ENCODE data around the gene GET4. TPM values are rescaled to one million over a fixed set of nuclear protein-coding genes. Genes with fewer than 3 reads are reported as not detected.

Gene GET4
- total and polyA plus RNA-seq, 10 of the 15 experiments (the other 5 are each of a cell fraction or from before 2014, with no cell fraction given): 0.66 to 73.8 (median 34.0) TPM

DNA sequence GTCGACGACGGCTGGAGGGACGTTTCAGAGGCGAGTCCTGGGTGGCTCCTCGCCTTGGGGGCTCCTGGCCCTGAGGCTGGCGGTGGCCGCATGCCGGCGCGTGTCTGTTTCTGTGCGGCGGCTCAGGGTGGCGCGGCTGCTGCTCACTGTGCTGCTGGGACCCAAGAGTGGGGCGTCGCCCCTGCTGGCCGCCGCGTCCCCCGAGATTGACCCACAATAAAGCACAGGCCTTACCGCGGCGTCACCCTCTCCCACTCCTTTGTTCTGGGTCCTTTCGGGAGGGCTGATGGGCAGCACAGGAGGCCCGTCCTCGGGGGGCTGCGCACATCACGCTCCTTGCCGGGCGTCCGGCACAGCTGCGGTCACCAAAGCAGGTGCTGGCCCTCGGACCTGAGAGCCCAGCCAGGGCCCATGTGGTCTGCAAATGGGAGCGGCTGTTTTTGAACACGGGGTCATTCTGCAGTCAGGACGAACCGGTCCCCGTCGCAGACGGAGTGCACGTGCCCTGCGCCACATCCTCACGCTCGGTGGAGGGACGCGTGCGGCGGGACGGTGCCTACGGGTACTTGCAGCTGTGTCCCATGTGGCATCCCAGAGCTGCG is 19.2 kb downstream of the GET4 start (continued):
- TF ChIP-seq SRF (IDR thresholded peaks at IDR 0.05; ENCODE audit: low read depth in 2 of 2, low read length in 2 of 2) (no peak), POLR2AphosphoS5 (IDR thresholded peaks at IDR 0.05; ENCODE audit: low read length) (0 out of 2 replicates have a peak, but pooled peaks have one; percentile 23), POLR2A (IDR thresholded peaks at IDR 0.05; ENCODE audit: low read depth, low read length) (peak; percentile 40), MYC (IDR thresholded peaks at IDR 0.05; ENCODE audit: insufficient read depth, insufficient read length, insufficient replicate concordance, low read length, severe bottlenecking) (no peak), FOXK2 (IDR thresholded peaks at IDR 0.05) (no peak), FOS (IDR thresholded peaks at IDR 0.05; ENCODE audit: borderline replicate concordance, extremely low read depth, insufficient read length) (no peak)

DNA sequence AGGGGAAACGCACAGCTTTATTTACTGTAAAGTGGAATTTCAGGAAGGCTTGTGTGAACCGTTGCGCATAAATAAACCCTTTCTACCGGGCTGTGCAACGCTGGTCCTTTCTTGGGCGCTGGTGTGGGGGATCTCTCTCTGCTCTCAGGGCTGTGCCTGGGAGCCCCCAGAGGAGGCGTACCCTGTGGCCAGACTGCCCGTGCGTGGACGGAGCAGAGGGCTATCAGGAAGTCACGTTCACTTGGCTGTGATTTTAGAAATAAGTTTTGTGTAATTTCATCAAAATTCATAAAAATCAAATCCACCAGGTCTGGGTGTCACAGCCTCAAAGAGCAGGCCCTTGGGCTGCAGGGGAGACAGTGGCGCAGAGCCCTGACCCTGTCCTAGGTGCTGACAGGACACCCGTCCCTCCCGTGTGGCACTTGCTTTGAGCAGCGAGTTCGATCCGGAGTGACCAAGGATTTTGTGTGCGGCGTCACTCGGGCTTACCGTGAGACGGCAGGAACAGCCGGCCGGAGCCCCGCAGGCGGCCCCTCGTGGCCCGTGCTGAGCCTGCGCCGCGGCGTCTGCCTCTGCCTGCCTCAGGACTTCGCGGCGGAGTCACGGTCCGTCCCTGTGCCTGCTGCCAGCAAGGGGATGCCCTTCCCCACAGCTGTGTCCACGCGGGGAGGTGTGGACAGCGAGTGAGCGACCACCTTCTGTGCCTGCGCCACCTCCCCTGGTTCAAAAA is 20.2 kb downstream of the GET4 start:
- no peak overlapping the region for H3K4me2 ChIP-seq (ENCODE audit: control insufficient read depth, insufficient read depth)
- H3K9me3 ChIP-seq (replicated peaks; ENCODE audit: control insufficient read depth, insufficient read depth, low read length): no peaks in the 10 kb centered on the region; the same call in 2 of the 3 replicates
- ATAC-seq (no peak), DNase-seq (ENCODE audit: low read depth, low spot score) (no peak), FAIRE-seq (no peak)
- ChIA-PET RAD21 (ENCODE audit: unreplicated experiment) (no interaction called here), CTCF (no interaction called here), SMC1A (ENCODE audit: uncharacterized antibody, unreplicated experiment) (no interaction called here), POLR2A (interaction anchor here (0.6 kb wide), 1 partner anchor 593 kb away, joined by 3 read pairs; no protein-coding TSS in a partner anchor)
- no peaks in the 10 kb centered on the region for H3K79me2 ChIP-seq (ENCODE audit: control insufficient read depth, insufficient read depth, low read length)
- TF ChIP-seq, protein P1, sequence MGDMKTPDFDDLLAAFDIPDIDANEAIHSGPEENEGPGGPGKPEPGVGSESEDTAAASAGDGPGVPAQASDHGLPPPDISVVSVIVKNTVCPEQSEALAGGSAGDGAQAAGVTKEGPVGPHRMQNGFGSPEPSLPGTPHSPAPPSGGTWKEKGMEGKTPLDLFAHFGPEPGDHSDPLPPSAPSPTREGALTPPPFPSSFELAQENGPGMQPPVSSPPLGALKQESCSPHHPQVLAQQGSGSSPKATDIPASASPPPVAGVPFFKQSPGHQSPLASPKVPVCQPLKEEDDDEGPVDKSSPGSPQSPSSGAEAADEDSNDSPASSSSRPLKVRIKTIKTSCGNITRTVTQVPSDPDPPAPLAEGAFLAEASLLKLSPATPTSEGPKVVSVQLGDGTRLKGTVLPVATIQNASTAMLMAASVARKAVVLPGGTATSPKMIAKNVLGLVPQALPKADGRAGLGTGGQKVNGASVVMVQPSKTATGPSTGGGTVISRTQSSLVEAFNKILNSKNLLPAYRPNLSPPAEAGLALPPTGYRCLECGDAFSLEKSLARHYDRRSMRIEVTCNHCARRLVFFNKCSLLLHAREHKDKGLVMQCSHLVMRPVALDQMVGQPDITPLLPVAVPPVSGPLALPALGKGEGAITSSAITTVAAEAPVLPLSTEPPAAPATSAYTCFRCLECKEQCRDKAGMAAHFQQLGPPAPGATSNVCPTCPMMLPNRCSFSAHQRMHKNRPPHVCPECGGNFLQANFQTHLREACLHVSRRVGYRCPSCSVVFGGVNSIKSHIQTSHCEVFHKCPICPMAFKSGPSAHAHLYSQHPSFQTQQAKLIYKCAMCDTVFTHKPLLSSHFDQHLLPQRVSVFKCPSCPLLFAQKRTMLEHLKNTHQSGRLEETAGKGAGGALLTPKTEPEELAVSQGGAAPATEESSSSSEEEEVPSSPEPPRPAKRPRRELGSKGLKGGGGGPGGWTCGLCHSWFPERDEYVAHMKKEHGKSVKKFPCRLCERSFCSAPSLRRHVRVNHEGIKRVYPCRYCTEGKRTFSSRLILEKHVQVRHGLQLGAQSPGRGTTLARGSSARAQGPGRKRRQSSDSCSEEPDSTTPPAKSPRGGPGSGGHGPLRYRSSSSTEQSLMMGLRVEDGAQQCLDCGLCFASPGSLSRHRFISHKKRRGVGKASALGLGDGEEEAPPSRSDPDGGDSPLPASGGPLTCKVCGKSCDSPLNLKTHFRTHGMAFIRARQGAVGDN (IDR thresholded peaks at IDR 0.05): no peak
- TF ChIP-seq, protein P2, sequence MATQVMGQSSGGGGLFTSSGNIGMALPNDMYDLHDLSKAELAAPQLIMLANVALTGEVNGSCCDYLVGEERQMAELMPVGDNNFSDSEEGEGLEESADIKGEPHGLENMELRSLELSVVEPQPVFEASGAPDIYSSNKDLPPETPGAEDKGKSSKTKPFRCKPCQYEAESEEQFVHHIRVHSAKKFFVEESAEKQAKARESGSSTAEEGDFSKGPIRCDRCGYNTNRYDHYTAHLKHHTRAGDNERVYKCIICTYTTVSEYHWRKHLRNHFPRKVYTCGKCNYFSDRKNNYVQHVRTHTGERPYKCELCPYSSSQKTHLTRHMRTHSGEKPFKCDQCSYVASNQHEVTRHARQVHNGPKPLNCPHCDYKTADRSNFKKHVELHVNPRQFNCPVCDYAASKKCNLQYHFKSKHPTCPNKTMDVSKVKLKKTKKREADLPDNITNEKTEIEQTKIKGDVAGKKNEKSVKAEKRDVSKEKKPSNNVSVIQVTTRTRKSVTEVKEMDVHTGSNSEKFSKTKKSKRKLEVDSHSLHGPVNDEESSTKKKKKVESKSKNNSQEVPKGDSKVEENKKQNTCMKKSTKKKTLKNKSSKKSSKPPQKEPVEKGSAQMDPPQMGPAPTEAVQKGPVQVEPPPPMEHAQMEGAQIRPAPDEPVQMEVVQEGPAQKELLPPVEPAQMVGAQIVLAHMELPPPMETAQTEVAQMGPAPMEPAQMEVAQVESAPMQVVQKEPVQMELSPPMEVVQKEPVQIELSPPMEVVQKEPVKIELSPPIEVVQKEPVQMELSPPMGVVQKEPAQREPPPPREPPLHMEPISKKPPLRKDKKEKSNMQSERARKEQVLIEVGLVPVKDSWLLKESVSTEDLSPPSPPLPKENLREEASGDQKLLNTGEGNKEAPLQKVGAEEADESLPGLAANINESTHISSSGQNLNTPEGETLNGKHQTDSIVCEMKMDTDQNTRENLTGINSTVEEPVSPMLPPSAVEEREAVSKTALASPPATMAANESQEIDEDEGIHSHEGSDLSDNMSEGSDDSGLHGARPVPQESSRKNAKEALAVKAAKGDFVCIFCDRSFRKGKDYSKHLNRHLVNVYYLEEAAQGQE (IDR thresholded peaks at IDR 0.05; ENCODE audit: low read depth, low read length): peak; percentile 51; the same call in 1 of the 2 replicates
- TF ChIP-seq POLR2A (IDR thresholded peaks at IDR 0.05; ENCODE audit: low read depth, low read length) (peak; percentile 55), SMAD1 (IDR thresholded peaks at IDR 0.05; ENCODE audit: low read depth, partially characterized antibody) (no peak), YBX1 (IDR thresholded peaks at IDR 0.05) (no peak), POLR2AphosphoS2 (IDR thresholded peaks at IDR 0.05; ENCODE audit: low read depth, low read length) (0 out of 2 replicates have a peak, but pooled peaks have one; percentile 23), SREBF1 (IDR thresholded peaks at IDR 0.05; ENCODE audit: low read length) (no peak), TCF12 (IDR thresholded peaks at IDR 0.05; ENCODE audit: low read depth, low read length) (no peak)
- H3K4me1 ChIP-seq (ENCODE audit: control insufficient read depth, insufficient read depth, low read length): no peaks in the 10 kb centered on the region
- intact Hi-C loops (cut with micrococcal nuclease; ENCODE audit: unreplicated experiment) (no loop called here), in situ Hi-C loops (cut with MboI) (no loop called here)
- WGBS (ENCODE audit: insufficient coverage, insufficient replicate concordance, low lambda C conversion rate, missing lambda C conversion rate): 96% methylated on average over 40 of the region's 42 CpGs
- peaks cover 2 to 60% of the 10 kb centered on the region in 2 experiments; a peak in 3 of 4 replicates for H3K36me3 ChIP-seq (ENCODE audit: control insufficient read depth in 2 of 2, insufficient read depth in 2 of 2, low read length in 1 of 2)
- no peaks in the 10 kb centered on the region for H4K20me1 ChIP-seq (ENCODE audit: control insufficient read depth, insufficient read depth)
- no peak overlapping the region for H3K27ac ChIP-seq (ENCODE audit: control insufficient read depth, insufficient read depth)
- H2AFZ ChIP-seq (ENCODE audit: control insufficient read depth, low read depth, low read length): no peak overlapping the region
- no TSS peak for BruUV-seq (replicated peaks)
- H3K27me3 ChIP-seq (replicated peaks in 1 of 2; ENCODE audit: control insufficient read depth in 2 of 2, insufficient read depth in 2 of 2, low read length in 1 of 2): no peaks in the 10 kb centered on the region
- H3K4me3 ChIP-seq: no peak overlapping the region
- H3K9ac ChIP-seq (ENCODE audit: control insufficient read depth, insufficient read depth, low read length): no peak overlapping the region
